ENCODE data around the gene GNAQ. TPM values are rescaled to one million over a fixed set of nuclear protein-coding genes. Genes with fewer than 3 reads are reported as not detected.

Gene GNAQ
- total RNA-seq, 2 experiments from 2014 or later = 17.8 to 18.1 TPM

DNA sequence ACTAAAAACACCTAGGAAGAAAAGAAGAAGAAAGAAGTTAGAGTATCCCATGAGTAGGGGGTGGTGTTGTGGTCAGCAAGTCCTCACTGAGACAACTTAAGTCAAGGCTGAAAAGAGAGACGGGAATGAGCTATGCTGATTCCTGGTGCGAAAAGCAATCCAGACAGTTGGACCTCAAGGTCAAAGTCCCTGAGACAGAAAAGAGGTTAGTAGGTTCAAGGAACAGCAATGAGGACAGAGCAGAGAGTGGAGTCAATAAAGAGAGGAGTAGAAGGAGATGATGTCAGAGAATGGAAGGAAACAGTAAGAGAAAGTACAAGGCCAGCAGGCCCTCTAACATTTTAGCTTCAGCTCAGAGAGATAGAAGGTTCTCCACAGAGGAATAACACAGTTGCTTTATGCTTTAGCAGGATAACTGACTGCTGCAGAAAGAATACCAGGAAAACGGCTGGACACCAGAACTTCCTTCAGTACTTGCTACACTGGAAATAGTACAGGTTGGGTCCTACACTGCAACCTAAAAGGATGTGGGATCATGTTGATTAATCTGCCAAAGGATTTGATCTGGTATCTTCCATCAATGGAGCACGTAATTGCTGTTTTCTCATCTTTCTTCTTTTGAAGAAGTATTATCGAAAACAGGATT is 43.6 kb downstream of the GNAQ start:
- ATAC-seq (no peak), DNase-seq (no peak)
- no peak overlapping the region for H3K27ac Mint-ChIP-seq
- CTCF ChIA-PET = interaction anchor here (2.1 kb wide), 1 partner anchor 47 kb away, joined by 8 read pairs; no protein-coding TSS in a partner anchor
- H3K9me3 Mint-ChIP-seq = no peaks in the 10 kb centered on the region
- intact Hi-C loops (cut with micrococcal nuclease) = no loop called here
- H3K4me1 Mint-ChIP-seq (ENCODE audit: low read depth) = peaks cover 35% of the 10 kb centered on the region
- TF ChIP-seq, protein P1, sequence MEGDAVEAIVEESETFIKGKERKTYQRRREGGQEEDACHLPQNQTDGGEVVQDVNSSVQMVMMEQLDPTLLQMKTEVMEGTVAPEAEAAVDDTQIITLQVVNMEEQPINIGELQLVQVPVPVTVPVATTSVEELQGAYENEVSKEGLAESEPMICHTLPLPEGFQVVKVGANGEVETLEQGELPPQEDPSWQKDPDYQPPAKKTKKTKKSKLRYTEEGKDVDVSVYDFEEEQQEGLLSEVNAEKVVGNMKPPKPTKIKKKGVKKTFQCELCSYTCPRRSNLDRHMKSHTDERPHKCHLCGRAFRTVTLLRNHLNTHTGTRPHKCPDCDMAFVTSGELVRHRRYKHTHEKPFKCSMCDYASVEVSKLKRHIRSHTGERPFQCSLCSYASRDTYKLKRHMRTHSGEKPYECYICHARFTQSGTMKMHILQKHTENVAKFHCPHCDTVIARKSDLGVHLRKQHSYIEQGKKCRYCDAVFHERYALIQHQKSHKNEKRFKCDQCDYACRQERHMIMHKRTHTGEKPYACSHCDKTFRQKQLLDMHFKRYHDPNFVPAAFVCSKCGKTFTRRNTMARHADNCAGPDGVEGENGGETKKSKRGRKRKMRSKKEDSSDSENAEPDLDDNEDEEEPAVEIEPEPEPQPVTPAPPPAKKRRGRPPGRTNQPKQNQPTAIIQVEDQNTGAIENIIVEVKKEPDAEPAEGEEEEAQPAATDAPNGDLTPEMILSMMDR (IDR thresholded peaks at IDR 0.05) = no peak
- H3K4me3 Mint-ChIP-seq = no peak overlapping the region
- H3K27me3 Mint-ChIP-seq = no peaks in the 10 kb centered on the region
- H3K36me3 Mint-ChIP-seq (ENCODE audit: low read depth) = peaks cover 6% of the 10 kb centered on the region
- POLR2A ChIA-PET = interaction anchor here (2.4 kb wide), 1 partner anchor 9 kb away, joined by 6 read pairs; no protein-coding TSS in a partner anchor

DNA sequence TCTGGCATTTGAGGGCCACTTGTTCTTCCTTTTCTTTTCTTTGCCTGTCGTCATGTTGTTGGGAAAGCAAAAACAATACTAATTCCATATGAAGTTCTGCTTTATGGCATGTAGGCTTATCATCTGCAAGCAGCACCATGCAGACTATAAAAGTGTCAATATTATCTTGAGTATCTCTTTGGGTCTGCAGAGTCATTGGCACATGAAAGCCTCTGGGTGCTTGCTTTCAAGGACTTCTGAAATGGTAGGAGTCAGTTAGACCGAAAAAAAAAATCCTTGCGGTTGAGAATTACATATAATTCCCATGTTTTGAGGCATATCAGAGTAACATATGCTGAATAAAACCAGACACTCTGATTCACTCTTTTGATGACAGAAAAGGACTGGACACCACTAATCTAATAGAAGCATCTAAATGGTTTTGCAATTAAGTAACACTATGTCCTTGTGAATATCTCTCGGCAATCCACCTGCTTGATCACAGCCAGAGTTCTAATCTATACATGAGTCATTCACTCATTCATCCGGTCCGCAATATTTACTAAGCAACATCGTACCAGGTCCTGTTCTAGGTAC is 44.4 kb downstream of the GNAQ start:
- TF ChIP-seq, protein P1 (IDR thresholded peaks at IDR 0.05) = no peak
- H3K36me3 Mint-ChIP-seq (ENCODE audit: low read depth) = peaks cover 6% of the 10 kb centered on the region
- peaks cover 43% of the 10 kb centered on the region for H3K4me1 Mint-ChIP-seq (ENCODE audit: low read depth)
- DNase-seq (no peak), ATAC-seq (no peak)
- CTCF ChIA-PET = interaction anchor here (2.1 kb wide), 1 partner anchor 48 kb away, joined by 8 read pairs; no protein-coding TSS in a partner anchor
- no peaks in the 10 kb centered on the region for H3K27me3 Mint-ChIP-seq
- intact Hi-C loops (cut with micrococcal nuclease) = no loop called here
- POLR2A ChIA-PET = interaction anchor here (0.7 to 2.4 kb wide), 2 partner anchors 8 to 21 kb away, joined by 3 to 6 read pairs; no protein-coding TSS in a partner anchor
- no peaks in the 10 kb centered on the region for H3K9me3 Mint-ChIP-seq
- H3K4me3 Mint-ChIP-seq = no peak overlapping the region
- H3K27ac Mint-ChIP-seq = no peak overlapping the region

DNA sequence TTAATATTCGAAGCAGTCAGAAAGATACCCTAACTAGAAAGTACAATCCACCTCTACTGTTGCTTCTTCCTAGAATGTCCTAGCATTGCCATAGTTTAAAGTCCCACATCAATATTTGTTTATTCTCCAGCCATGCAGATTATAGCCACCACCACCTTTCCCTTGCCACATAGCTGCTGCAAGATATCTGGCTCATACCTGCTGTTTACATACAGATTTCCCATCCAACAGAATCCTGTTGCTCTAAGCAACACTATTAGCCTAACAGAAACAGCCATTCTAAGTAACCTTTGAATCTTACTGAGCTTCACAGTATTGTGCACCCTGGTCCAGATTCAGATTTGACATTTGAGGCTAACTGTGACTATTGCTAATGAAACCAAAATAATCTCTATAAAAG is 45.6 kb downstream of the GNAQ start:
- Mint-ChIP-seq H3K4me3 (no peak overlapping the region), H3K36me3 (ENCODE audit: low read depth) (peaks cover 2% of the 10 kb centered on the region), H3K9me3 (no peaks in the 10 kb centered on the region), H3K27me3 (no peaks in the 10 kb centered on the region), H3K4me1 (ENCODE audit: low read depth) (peaks cover 48% of the 10 kb centered on the region), H3K27ac (no peak overlapping the region)
- intact Hi-C loops (cut with micrococcal nuclease) = no loop called here
- no peak for DNase-seq
- POLR2A ChIA-PET = no interaction called here
- TF ChIP-seq, protein P1 (IDR thresholded peaks at IDR 0.05) = no peak
- CTCF ChIA-PET = interaction anchor here (0.7 to 1.2 kb wide), 3 partner anchors 8 to 49 kb away, joined by 3 to 7 read pairs (median 4); no protein-coding TSS in a partner anchor
- no peak for ATAC-seq

DNA sequence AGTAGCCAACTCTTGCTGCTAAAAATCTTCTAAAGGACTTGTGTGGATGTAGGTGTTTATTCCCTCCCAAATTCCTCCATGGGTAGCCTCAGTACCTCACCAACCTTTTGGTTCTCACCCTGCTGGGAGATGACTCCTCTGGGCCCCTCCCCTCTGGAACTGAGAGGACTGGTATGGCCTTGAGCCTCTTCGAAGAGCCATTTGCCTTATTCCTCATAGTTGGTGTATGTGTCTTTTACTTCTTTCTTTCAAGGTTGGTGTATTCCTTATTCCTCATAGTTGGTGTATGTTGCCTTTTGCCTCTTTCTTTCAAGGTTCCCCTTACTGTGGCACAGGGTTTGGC is 48.3 kb downstream of the GNAQ start:
- Mint-ChIP-seq H3K9me3 (no peaks in the 10 kb centered on the region), H3K27ac (peak overlapping the region; percentile 7), H3K36me3 (ENCODE audit: low read depth) (peaks cover 7% of the 10 kb centered on the region), H3K4me3 (no peak overlapping the region), H3K27me3 (no peaks in the 10 kb centered on the region), H3K4me1 (ENCODE audit: low read depth) (peaks cover 66% of the 10 kb centered on the region)
- TF ChIP-seq, protein P1 (IDR thresholded peaks at IDR 0.05) = no peak
- ChIA-PET POLR2A (no interaction called here), CTCF (no interaction called here)
- intact Hi-C loops (cut with micrococcal nuclease) = loop anchor here (5.0 kb wide), 1 partner anchor 39 kb away; no protein-coding TSS in a partner anchor
- ATAC-seq (peak; percentile 19), DNase-seq (no peak)

Measured in activated CD8-positive, alpha-beta T cell treated with anti-CD3 and anti-CD28 coated beads for 36 hours (primary cell).